Natural killer cell (primary cell): ENCODE measurements around the gene CERS4. TPM values are rescaled to one million over a fixed set of nuclear protein-coding genes. Genes with fewer than 3 reads are reported as not detected.

Source experiments
- ATAC-seq, 3 donors: fragments of 150-1000 bp in 2 of 3; fragments of 200-7000 bp in 1 of 3; cut with Tn5 transposase; 1 replicate in 1 of 3; 2 replicates in 2 of 3; pipeline ENCODE4 v1.10.0; 2021; ENCODE audit warnings: mild to moderate bottlenecking in 2 of 3, moderate library complexity in 2 of 3
- DNase-seq, 2 donors: peaks; one replicate each; pipeline versions ENCODE4 v3.0.0 to v3.0.0-alpha.2; 2013 to 2021; ENCODE audit warnings: mixed read lengths in 1 of 2
- H3K27ac ChIP-seq: one replicate; pipeline ENCODE4 v1.5.1; 2013; ENCODE audit warnings: mild to moderate bottlenecking, low read length
- H3K27me3 ChIP-seq: one replicate; pipeline ENCODE4 v1.6.1; 2013; ENCODE audit warnings: low read length; ENCODE audit not compliant: control insufficient read depth, insufficient read depth
- H3K36me3 ChIP-seq: one replicate; pipeline ENCODE4 v1.6.1; 2013; ENCODE audit warnings: low read length; ENCODE audit not compliant: control insufficient read depth, insufficient read depth
- H3K4me1 ChIP-seq: one replicate; pipeline ENCODE4 v1.6.1; 2013; ENCODE audit warnings: low read length; ENCODE audit not compliant: control insufficient read depth, insufficient read depth
- H3K4me3 ChIP-seq: one replicate; pipeline ENCODE4 v1.5.1; 2013; ENCODE audit warnings: low read length
- H3K9me3 ChIP-seq: one replicate; pipeline ENCODE4 v1.6.1; 2013; ENCODE audit warnings: low read length; ENCODE audit not compliant: control insufficient read depth, insufficient read depth
- H3K27ac Mint-ChIP-seq, 2 donors: one replicate each; pipeline ENCODE4 v1.8.0; 2022; ENCODE audit warnings: mild to moderate bottlenecking in 2 of 2, mixed read lengths in 2 of 2, moderate library complexity in 1 of 2
- H3K27me3 Mint-ChIP-seq, 2 donors: one replicate each; pipeline ENCODE4 v1.8.0; 2022; ENCODE audit warnings: low read depth in 2 of 2, mixed read lengths in 2 of 2
- H3K36me3 Mint-ChIP-seq: one replicate; pipeline ENCODE4 v1.8.0; 2022; ENCODE audit warnings: mixed read lengths
- H3K4me1 Mint-ChIP-seq, 2 donors: one replicate each; pipeline ENCODE4 v1.8.0; 2022; ENCODE audit warnings: mixed read lengths in 2 of 2
- H3K4me3 Mint-ChIP-seq: one replicate; pipeline ENCODE4 v1.8.0; 2022; ENCODE audit warnings: mild to moderate bottlenecking, moderate library complexity, mixed read lengths
- H3K9me3 Mint-ChIP-seq, 2 donors: one replicate each; pipeline ENCODE4 v1.8.0; 2022; ENCODE audit warnings: mixed read lengths in 2 of 2
- WGBS: methylation state at CpG from one replicate; pipeline ENCODE4 v1.1.7; 2013; ENCODE audit warnings: missing lambda C conversion rate; ENCODE audit not compliant: insufficient coverage; 5-methylcytosine and 5-hydroxymethylcytosine counted together
- intact Hi-C: fragments of 100-400 bp; cut with micrococcal nuclease; formaldehyde crosslinking; loops from one replicate; pipeline ENCODE4 v1.14.2; 2022
- total RNA-seq, 4 donors: library from RNA; stranded (reverse); fragments of 120-200 nt in 1 of 4; gene quantifications; one replicate each; pipeline versions ENCODE4 v1.2.3 to v1.2.4, GENCODE V29; 2013 to 2022
- TF ChIP-seq, protein P1 (sequence below): fragments of 200-600 bp; IDR thresholded peaks from one replicate; pipeline ENCODE4 v1.8.0; 2022; ENCODE audit warnings: antibody characterized with exemption

The CERS4 gene
- total RNA-seq, 3 donors from 2014 or later (not counting 1 experiment from before 2014, with no cell fraction given): 50.0 to 70.8 (median 69.8) TPM

DNA sequence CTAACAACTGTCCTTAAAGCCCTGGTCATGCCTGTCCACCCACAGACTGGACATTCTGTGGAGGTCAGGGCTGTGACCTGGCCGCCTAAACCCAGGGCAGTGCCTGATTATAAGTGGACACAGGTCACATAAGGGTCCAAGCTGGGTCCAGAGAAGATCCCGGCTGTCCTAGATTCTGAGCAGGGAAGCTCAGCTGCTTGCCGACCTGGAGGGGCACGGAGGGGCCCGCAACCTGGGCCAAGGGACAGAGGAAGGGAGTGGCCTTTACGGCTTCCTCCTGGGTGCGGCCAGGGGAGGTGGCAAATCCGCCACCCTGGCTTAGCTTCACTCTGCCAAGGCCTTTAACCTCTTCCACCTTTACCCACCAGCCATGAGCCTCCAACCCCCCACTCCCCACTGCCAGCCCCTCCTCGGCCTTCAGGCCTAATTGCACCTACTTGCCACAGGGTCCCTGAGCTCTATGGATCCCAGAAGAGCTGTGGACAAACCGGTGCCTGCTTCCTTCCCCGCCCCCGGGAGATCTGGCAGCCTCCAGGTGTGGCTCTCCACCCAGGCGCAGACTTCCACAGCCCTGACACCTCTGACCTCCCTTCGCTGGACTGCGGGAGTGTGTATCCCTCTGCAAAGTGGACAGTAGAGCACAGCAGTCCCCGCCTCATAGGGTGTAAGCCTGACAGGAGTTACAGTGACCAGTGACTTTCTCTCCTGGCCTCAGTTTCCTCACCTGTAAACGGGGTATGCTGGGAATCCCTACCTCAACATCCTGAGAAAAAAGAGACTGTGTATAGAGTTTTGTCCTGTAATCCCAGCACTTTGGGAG is 97.3 kb downstream of the CERS4 start:
- TF ChIP-seq, protein P1, sequence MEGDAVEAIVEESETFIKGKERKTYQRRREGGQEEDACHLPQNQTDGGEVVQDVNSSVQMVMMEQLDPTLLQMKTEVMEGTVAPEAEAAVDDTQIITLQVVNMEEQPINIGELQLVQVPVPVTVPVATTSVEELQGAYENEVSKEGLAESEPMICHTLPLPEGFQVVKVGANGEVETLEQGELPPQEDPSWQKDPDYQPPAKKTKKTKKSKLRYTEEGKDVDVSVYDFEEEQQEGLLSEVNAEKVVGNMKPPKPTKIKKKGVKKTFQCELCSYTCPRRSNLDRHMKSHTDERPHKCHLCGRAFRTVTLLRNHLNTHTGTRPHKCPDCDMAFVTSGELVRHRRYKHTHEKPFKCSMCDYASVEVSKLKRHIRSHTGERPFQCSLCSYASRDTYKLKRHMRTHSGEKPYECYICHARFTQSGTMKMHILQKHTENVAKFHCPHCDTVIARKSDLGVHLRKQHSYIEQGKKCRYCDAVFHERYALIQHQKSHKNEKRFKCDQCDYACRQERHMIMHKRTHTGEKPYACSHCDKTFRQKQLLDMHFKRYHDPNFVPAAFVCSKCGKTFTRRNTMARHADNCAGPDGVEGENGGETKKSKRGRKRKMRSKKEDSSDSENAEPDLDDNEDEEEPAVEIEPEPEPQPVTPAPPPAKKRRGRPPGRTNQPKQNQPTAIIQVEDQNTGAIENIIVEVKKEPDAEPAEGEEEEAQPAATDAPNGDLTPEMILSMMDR: no peak
- peaks cover 32 to 41% of the 10 kb centered on the region in 2 donors for H3K4me1 Mint-ChIP-seq
- no peaks in the 10 kb centered on the region for H3K27me3 Mint-ChIP-seq
- Histone ChIP-seq H3K4me3 (peak overlapping the region; percentile 8), H3K36me3 (peaks cover 17% of the 10 kb centered on the region), H3K4me1 (peaks cover 47% of the 10 kb centered on the region), H3K27me3 (no peaks in the 10 kb centered on the region), H3K9me3 (no peaks in the 10 kb centered on the region), H3K27ac (peak overlapping the region; percentile 28)
- peak overlapping the region; percentile 74 to 85 for H3K27ac Mint-ChIP-seq
- H3K36me3 Mint-ChIP-seq: no peaks in the 10 kb centered on the region
- DNase-seq (peak in 1 of 2 donors; percentile 10), ATAC-seq (no peak)
- intact Hi-C loops: loop anchor here (5.0 kb wide), 1 partner anchor 1109 kb away; no protein-coding TSS in a partner anchor
- no peaks in the 10 kb centered on the region for H3K9me3 Mint-ChIP-seq
- WGBS: 73% methylated on average over 17 of the region's 17 CpGs
- H3K4me3 Mint-ChIP-seq: peak overlapping the region; percentile 86

DNA sequence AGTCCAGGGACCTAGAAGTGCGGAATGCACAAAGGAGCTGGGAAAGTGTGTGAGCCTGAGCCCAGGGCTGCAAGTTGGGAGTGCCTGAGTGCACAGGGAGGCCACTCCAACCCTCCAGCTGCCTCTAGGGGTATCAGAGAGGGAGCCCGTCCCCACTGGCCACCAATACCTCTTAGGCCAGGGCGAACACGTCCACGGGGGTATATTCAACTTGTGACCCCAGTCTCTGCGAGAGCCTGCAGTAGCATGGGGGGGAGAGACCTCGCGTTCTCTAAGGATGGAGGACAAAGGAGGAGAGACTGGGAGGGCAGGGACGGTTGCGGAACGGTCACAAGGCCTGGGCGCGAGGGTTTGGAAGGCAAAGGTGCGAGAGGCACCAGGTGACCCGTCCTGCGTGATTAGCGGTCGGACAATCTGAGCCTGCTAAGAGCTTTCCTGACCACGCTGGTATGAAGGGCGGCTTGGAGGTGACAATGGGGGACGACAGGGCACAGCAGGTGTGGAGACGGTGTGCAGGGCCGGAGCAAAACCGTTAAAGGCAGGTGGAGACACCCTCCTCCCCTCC is 98.3 kb downstream of the CERS4 start:
- Mint-ChIP-seq H3K9me3 (no peaks in the 10 kb centered on the region), H3K36me3 (no peaks in the 10 kb centered on the region), H3K27me3 (no peaks in the 10 kb centered on the region), H3K4me3 (peak overlapping the region; percentile 86), H3K4me1 (peaks cover 32 to 41% of the 10 kb centered on the region in 2 donors), H3K27ac (peak overlapping the region; percentile 74 to 85)
- TF ChIP-seq, protein P1: no peak
- H3K4me1 ChIP-seq: peaks cover 47% of the 10 kb centered on the region
- ATAC-seq (no peak), DNase-seq (no peak)
- intact Hi-C loops: loop anchor here (5.0 kb wide), 1 partner anchor 1110 kb away; no protein-coding TSS in a partner anchor
- H3K9me3 ChIP-seq: no peaks in the 10 kb centered on the region
- peaks cover 21% of the 10 kb centered on the region for H3K36me3 ChIP-seq
- H3K27me3 ChIP-seq: no peaks in the 10 kb centered on the region
- peak overlapping the region; percentile 23 for H3K27ac ChIP-seq
- 48% methylated on average over 24 of the region's 24 CpGs for WGBS
- peak overlapping the region; percentile 58 for H3K4me3 ChIP-seq

DNA sequence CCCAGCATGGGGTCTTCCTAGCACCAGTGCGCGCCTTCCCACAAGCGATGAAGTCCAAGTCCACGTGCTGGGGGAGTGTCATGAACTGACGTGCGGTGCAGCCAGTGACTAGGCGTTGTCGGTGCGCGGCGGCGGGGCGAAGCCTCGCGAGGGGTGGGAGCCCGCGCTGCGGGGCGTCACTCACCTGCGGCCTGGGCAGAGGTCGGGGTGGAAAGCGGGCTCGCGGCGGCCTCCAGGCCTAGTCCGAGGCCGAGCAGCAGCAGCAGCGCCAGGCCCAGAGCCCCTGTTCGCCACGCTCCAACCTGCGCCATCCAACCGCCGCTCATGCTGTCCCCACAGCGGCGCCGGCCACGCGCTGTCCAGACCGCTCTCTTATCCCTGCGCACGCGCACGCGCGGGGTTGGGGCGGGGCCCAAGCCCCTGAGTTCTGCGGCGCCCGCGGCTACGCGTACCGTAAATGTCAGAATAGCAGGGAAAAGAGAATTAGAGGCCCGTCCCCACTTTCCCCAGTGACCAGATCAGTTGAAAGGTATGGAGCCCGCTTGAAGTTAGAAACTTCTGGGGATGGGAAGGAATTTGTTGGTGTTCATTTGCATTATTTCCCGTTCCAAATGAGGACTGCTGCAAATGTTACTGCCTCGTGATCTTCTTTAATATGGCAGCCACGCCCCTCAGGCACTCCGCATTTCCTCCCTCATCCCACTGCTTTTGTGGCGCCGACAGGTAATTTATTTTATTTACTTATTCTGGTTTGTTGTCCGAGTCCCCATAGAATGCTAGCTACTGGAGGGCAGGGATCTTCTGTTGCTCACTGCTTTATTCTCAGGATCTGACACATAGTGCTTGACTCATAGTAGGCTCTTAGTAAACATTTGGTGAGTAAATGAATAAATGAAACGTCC is 99.0 kb downstream of the CERS4 start, which contains the start of gene CD320:
TSS of gene CD320 (minus strand) at position 394 of the 902 bp plus-strand sequence. CDS start at position 326, 68 bp downstream.
- ATAC-seq (peak; percentile 86 to 93 (median 89)), DNase-seq (peak; percentile 76 to 92)
- Histone ChIP-seq H3K4me1 (peaks cover 47% of the 10 kb centered on the region), H3K36me3 (peaks cover 22% of the 10 kb centered on the region), H3K27ac (peak within 1 kb of the TSS; percentile 27), H3K9me3 (no peaks in the 10 kb centered on the region), H3K4me3 (peak within 1 kb of the TSS; percentile 58), H3K27me3 (no peaks in the 10 kb centered on the region)
- peak within 1 kb of the TSS; percentile 74 to 85 for H3K27ac Mint-ChIP-seq
- no peaks in the 10 kb centered on the region for H3K36me3 Mint-ChIP-seq
- peak within 1 kb of the TSS; percentile 86 for H3K4me3 Mint-ChIP-seq
- H3K9me3 Mint-ChIP-seq: no peaks in the 10 kb centered on the region
- TF ChIP-seq, protein P1: no peak
- WGBS: 1% methylated on average over 61 of the region's 63 CpGs
- H3K27me3 Mint-ChIP-seq: no peaks in the 10 kb centered on the region
- H3K4me1 Mint-ChIP-seq: peaks cover 32 to 41% of the 10 kb centered on the region in 2 donors
- intact Hi-C loops: loop anchor here (1.0 to 5.0 kb wide), 2 partner anchors 13 to 1111 kb away; partner anchors contain the start of genes NDUFA7 and RPS28
